ENCODE measurements around the gene GMDS. TPM values are rescaled to one million over a fixed set of nuclear protein-coding genes. Genes with fewer than 3 reads are reported as not detected.

Gene GMDS
- total and polyA plus RNA-seq, 2 of the 4 experiments (the other 2 are of a cell fraction), result 7.3 to 21.9 TPM

DNA sequence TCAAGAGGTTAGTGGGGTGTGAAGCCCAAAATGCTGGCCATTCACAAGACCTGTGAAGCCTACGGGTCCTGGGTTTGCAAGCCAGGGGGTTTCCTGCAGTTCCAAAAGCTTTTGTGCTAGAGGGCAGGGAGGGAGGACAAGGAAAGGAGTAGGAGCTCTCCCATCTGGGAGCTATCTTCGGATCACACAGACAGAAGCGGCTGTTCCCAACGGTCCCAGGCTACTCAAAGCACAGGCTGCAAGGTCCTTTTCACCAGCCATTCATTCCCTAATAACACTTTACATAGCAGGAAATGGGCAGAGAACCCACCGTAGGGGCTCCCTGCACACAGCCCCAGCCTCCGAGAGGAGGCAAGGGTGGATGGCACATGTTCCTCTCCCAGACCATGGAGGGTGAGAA lies 338.8 kb downstream of the GMDS start:
- Histone ChIP-seq H3K9me1 (ENCODE audit: insufficient read depth, low read length) (peaks cover 10% of the 10 kb centered on the region; the same call in 1 of the 2 replicates), H3K4ac (ENCODE audit: low read depth, low read length) (no peak overlapping the region), H4K91ac (ENCODE audit: insufficient read depth, low read depth, low read length) (no peak overlapping the region), H4K20me1 (ENCODE audit: insufficient read depth, low read length) (no peaks in the 10 kb centered on the region), H3K9ac (ENCODE audit: low read depth, low read length) (no peak overlapping the region), H2AK5ac (ENCODE audit: low read depth, low read length) (no peak overlapping the region; the same call in 1 of the 2 replicates), H2BK5ac (ENCODE audit: low read depth, low read length, poor library complexity, severe bottlenecking) (no peak overlapping the region), H3K36me3 (ENCODE audit: control insufficient read depth, insufficient read depth, low read length) (no peaks in the 10 kb centered on the region), H3K4me2 (ENCODE audit: low read depth, low read length) (no peak overlapping the region), H4K8ac (ENCODE audit: low read depth in 2 of 2, low read length in 2 of 2) (no peak overlapping the region), H2AFZ (replicated peaks; ENCODE audit: low read length, poor library complexity) (no peak overlapping the region), H3K14ac (replicated peaks; ENCODE audit: low read depth, low read length) (no peak overlapping the region), H2BK20ac (ENCODE audit: low read depth, low read length) (no peak overlapping the region), H3K4me1 (ENCODE audit: control insufficient read depth, insufficient read depth, low read length) (peaks cover 7% of the 10 kb centered on the region), H3K23ac (ENCODE audit: low read depth, low read length) (no peak overlapping the region), H3K27me3 (ENCODE audit: control insufficient read depth, insufficient read depth, low read length) (no peaks in the 10 kb centered on the region), H3K9me3 (ENCODE audit: control insufficient read depth, insufficient read depth, low read length) (no peaks in the 10 kb centered on the region), H2BK120ac (ENCODE audit: low read depth, low read length) (no peak overlapping the region), H3K56ac (ENCODE audit: extremely low read depth, insufficient read depth, low read length) (no peak overlapping the region), H2BK15ac (ENCODE audit: low read depth, low read length) (no peak overlapping the region), H2AK9ac (replicated peaks; ENCODE audit: low read depth, low read length, poor library complexity) (no peak overlapping the region), H3K4me3 (ENCODE audit: insufficient read depth, low read depth, low read length) (no peak overlapping the region), H4K5ac (ENCODE audit: low read depth, low read length) (no peak overlapping the region), H3K79me1 (ENCODE audit: low read depth in 1 of 2, low read length in 2 of 2) (peaks cover 0 to 6% of the 10 kb centered on the region in 2 experiments; a peak in 2 of 4 replicates), H3K27ac (ENCODE audit: insufficient read depth, low read length) (no peak overlapping the region), H3K18ac (ENCODE audit: low read depth, low read length) (no peak overlapping the region)
- dilution Hi-C loops (cut with HindIII; ENCODE audit: low sequenced_read_pairs, unreplicated experiment), result no loop called here
- CTCF ChIA-PET, result no interaction called here
- intact Hi-C loops (cut with micrococcal nuclease), result no loop called here
- no peak for TF ChIP-seq FOS (IDR thresholded peaks at IDR 0.05; ENCODE audit: low read depth, low read length)
- TF ChIP-seq CHD1 (IDR thresholded peaks at IDR 0.05; ENCODE audit: low read depth, low read length), result no peak
- TF ChIP-seq RCOR1 (IDR thresholded peaks at IDR 0.05; ENCODE audit: insufficient replicate concordance, low read length), result no peak
- no peak for TF ChIP-seq CEBPB (IDR thresholded peaks at IDR 0.05; ENCODE audit: low read depth, low read length)
- no peak for TF ChIP-seq ELK1 (IDR thresholded peaks at IDR 0.05; ENCODE audit: borderline replicate concordance, low read depth, low read length)
- no peak for TF ChIP-seq RAD21 (IDR thresholded peaks at IDR 0.05; ENCODE audit: low read length)
- no peak for TF ChIP-seq RFX5 (IDR thresholded peaks at IDR 0.05; ENCODE audit: low read depth, low read length)
- no peak for TF ChIP-seq NFE2L2 (IDR thresholded peaks at IDR 0.05; ENCODE audit: low read depth, low read length)
- no peak for TF ChIP-seq POLR2A (IDR thresholded peaks at IDR 0.05; ENCODE audit: low read depth, low read length)
- no peak for TF ChIP-seq MAZ (IDR thresholded peaks at IDR 0.05; ENCODE audit: borderline replicate concordance, low read depth, low read length)
- in situ Hi-C loops (cut with MboI; ENCODE audit: low sequenced_read_pairs), result no loop called here
- no peak for ATAC-seq (ENCODE audit: low read depth)
- WGBS, 2 experiments (ENCODE audit: extremely low coverage in 2 of 2, insufficient read length in 1 of 2), result 100% methylated on average over 1 of the region's 6 CpGs; no CpG with 5 or more reads in 1 of the 2 experiments
- POLR2A ChIA-PET (ENCODE audit: unreplicated experiment), result no interaction called here
- no TSS peak for BruUV-seq (replicated peaks)
- no peak for DNase-seq
